Measurements from ENCODE around the gene INKA1.

INKA1 gene

GRCh38 chr3:49802719-49803464 lies at the start of gene INKA1:
Gene INKA1, plus strand, starts transcription at chr3:49803261. Its CDS starts 132 bp downstream, at chr3:49803393.
- H3K27ac ChIP-seq (ENCODE audit: low read depth, low read length): peak within 1 kb of the TSS; percentile 81
- H3K36me3 ChIP-seq (ENCODE audit: control insufficient read depth in 5 of 5, insufficient read depth in 5 of 5, low read length in 5 of 5): peaks cover 0 to 8% (median 3%) of the 10 kb centered on the region in 5 donors
- no peaks in the 10 kb centered on the region for H3K9me3 ChIP-seq (ENCODE audit: control insufficient read depth in 5 of 5, low read length in 5 of 5)
- peaks cover 16 to 61% (median 52%) of the 10 kb centered on the region in 5 donors for H3K4me1 ChIP-seq (ENCODE audit: control insufficient read depth in 5 of 5, insufficient read depth in 5 of 5, low read length in 5 of 5)
- no peaks in the 10 kb centered on the region for H3K27me3 ChIP-seq (ENCODE audit: control insufficient read depth in 5 of 5, insufficient read depth in 4 of 5, low read length in 5 of 5)
- peak within 1 kb of the TSS; percentile 73 to 92 (median 88) for H3K4me3 ChIP-seq (ENCODE audit: low read depth in 1 of 5, low read length in 5 of 5)
- peak within 1 kb of the TSS; percentile 48 to 88 (median 80) for H3K9ac ChIP-seq (ENCODE audit: low read length in 5 of 5)

GRCh38 chr3:49754536-49754935 lies 48.5 kb upstream of the INKA1 start:
- H3K9ac ChIP-seq (ENCODE audit: low read length in 5 of 5): no peak overlapping the region
- H3K4me1 ChIP-seq (ENCODE audit: control insufficient read depth in 5 of 5, insufficient read depth in 5 of 5, low read length in 5 of 5): peaks cover 0 to 16% (median 8%) of the 10 kb centered on the region in 5 donors
- no peak overlapping the region for H3K27ac ChIP-seq (ENCODE audit: low read depth, low read length)
- H3K27me3 ChIP-seq (ENCODE audit: control insufficient read depth in 5 of 5, insufficient read depth in 4 of 5, low read length in 5 of 5): no peaks in the 10 kb centered on the region
- H3K4me3 ChIP-seq (ENCODE audit: low read depth in 1 of 5, low read length in 5 of 5): no peak overlapping the region
- H3K9me3 ChIP-seq (ENCODE audit: control insufficient read depth in 5 of 5, low read length in 5 of 5): no peaks in the 10 kb centered on the region
- peaks cover 0 to 4% (median 0%) of the 10 kb centered on the region in 5 donors for H3K36me3 ChIP-seq (ENCODE audit: control insufficient read depth in 5 of 5, insufficient read depth in 5 of 5, low read length in 5 of 5)

GRCh38 chr3:49756036-49756435 lies 47.0 kb upstream of the INKA1 start:
- Histone ChIP-seq H3K4me3 (ENCODE audit: low read depth in 1 of 5, low read length in 5 of 5) (no peak overlapping the region), H3K27me3 (ENCODE audit: control insufficient read depth in 5 of 5, insufficient read depth in 4 of 5, low read length in 5 of 5) (no peaks in the 10 kb centered on the region), H3K9ac (ENCODE audit: low read length in 5 of 5) (no peak overlapping the region), H3K27ac (ENCODE audit: low read depth, low read length) (no peak overlapping the region), H3K4me1 (ENCODE audit: control insufficient read depth in 5 of 5, insufficient read depth in 5 of 5, low read length in 5 of 5) (peaks cover 0 to 16% (median 8%) of the 10 kb centered on the region in 5 donors), H3K9me3 (ENCODE audit: control insufficient read depth in 5 of 5, low read length in 5 of 5) (no peaks in the 10 kb centered on the region), H3K36me3 (ENCODE audit: control insufficient read depth in 5 of 5, insufficient read depth in 5 of 5, low read length in 5 of 5) (peaks cover 0 to 6% (median 0%) of the 10 kb centered on the region in 5 donors)

GRCh38 chr3:49757197-49757596 lies 45.9 kb upstream of the INKA1 start:
- H3K9ac ChIP-seq (ENCODE audit: low read length in 5 of 5): no peak overlapping the region
- peaks cover 0 to 6% (median 0%) of the 10 kb centered on the region in 5 donors for H3K36me3 ChIP-seq (ENCODE audit: control insufficient read depth in 5 of 5, insufficient read depth in 5 of 5, low read length in 5 of 5)
- no peaks in the 10 kb centered on the region for H3K9me3 ChIP-seq (ENCODE audit: control insufficient read depth in 5 of 5, low read length in 5 of 5)
- H3K27me3 ChIP-seq (ENCODE audit: control insufficient read depth in 5 of 5, insufficient read depth in 4 of 5, low read length in 5 of 5): no peaks in the 10 kb centered on the region
- H3K4me3 ChIP-seq (ENCODE audit: low read depth in 1 of 5, low read length in 5 of 5): no peak overlapping the region
- H3K4me1 ChIP-seq (ENCODE audit: control insufficient read depth in 5 of 5, insufficient read depth in 5 of 5, low read length in 5 of 5): peaks cover 0 to 16% (median 8%) of the 10 kb centered on the region in 5 donors
- H3K27ac ChIP-seq (ENCODE audit: low read depth, low read length): no peak overlapping the region

- no peak overlapping the region for H3K27ac ChIP-seq (ENCODE audit: low read depth, low read length)
- no peaks in the 10 kb centered on the region for H3K27me3 ChIP-seq (ENCODE audit: control insufficient read depth in 5 of 5, insufficient read depth in 4 of 5, low read length in 5 of 5)
- H3K4me1 ChIP-seq (ENCODE audit: control insufficient read depth in 5 of 5, insufficient read depth in 5 of 5, low read length in 5 of 5): peaks cover 0 to 13% (median 6%) of the 10 kb centered on the region in 5 donors
- no peak overlapping the region for H3K4me3 ChIP-seq (ENCODE audit: low read depth in 1 of 5, low read length in 5 of 5)
- H3K36me3 ChIP-seq (ENCODE audit: control insufficient read depth in 5 of 5, insufficient read depth in 5 of 5, low read length in 5 of 5): peaks cover 0 to 6% (median 0%) of the 10 kb centered on the region in 5 donors
- no peak overlapping the region for H3K9ac ChIP-seq (ENCODE audit: low read length in 5 of 5)
- no peaks in the 10 kb centered on the region for H3K9me3 ChIP-seq (ENCODE audit: control insufficient read depth in 5 of 5, low read length in 5 of 5)
Observed at GRCh38 chr3:49759226-49759625, 43.8 kb upstream of the INKA1 start.

GRCh38 chr3:49761661-49762060 lies 41.4 kb upstream of the INKA1 start:
- peaks cover 0 to 8% (median 6%) of the 10 kb centered on the region in 5 donors for H3K4me1 ChIP-seq (ENCODE audit: control insufficient read depth in 5 of 5, insufficient read depth in 5 of 5, low read length in 5 of 5)

GRCh38 chr3:49763981-49764380 lies 39.1 kb upstream of the INKA1 start:
- H3K9me3 ChIP-seq (ENCODE audit: control insufficient read depth in 5 of 5, low read length in 5 of 5): no peaks in the 10 kb centered on the region
- no peak overlapping the region for H3K4me3 ChIP-seq (ENCODE audit: low read depth in 1 of 5, low read length in 5 of 5)
- no peaks in the 10 kb centered on the region for H3K27me3 ChIP-seq (ENCODE audit: control insufficient read depth in 5 of 5, insufficient read depth in 4 of 5, low read length in 5 of 5)
- H3K4me1 ChIP-seq (ENCODE audit: control insufficient read depth in 5 of 5, insufficient read depth in 5 of 5, low read length in 5 of 5): no peaks in the 10 kb centered on the region
- H3K36me3 ChIP-seq (ENCODE audit: control insufficient read depth in 5 of 5, insufficient read depth in 5 of 5, low read length in 5 of 5): peaks cover 0 to 6% (median 0%) of the 10 kb centered on the region in 5 donors
- H3K27ac ChIP-seq (ENCODE audit: low read depth, low read length): no peak overlapping the region
- no peak overlapping the region for H3K9ac ChIP-seq (ENCODE audit: low read length in 5 of 5)

More at GRCh38 chr3:49761661-49762060, 41.4 kb upstream of the INKA1 start:
- no peak overlapping the region for H3K4me3 ChIP-seq (ENCODE audit: low read depth in 1 of 5, low read length in 5 of 5)
- no peak overlapping the region for H3K9ac ChIP-seq (ENCODE audit: low read length in 5 of 5)
- no peak overlapping the region for H3K27ac ChIP-seq (ENCODE audit: low read depth, low read length)
- H3K36me3 ChIP-seq (ENCODE audit: control insufficient read depth in 5 of 5, insufficient read depth in 5 of 5, low read length in 5 of 5): peaks cover 0 to 6% (median 0%) of the 10 kb centered on the region in 5 donors
- no peaks in the 10 kb centered on the region for H3K9me3 ChIP-seq (ENCODE audit: control insufficient read depth in 5 of 5, low read length in 5 of 5)
- H3K27me3 ChIP-seq (ENCODE audit: control insufficient read depth in 5 of 5, insufficient read depth in 4 of 5, low read length in 5 of 5): no peaks in the 10 kb centered on the region

GRCh38 chr3:49769286-49769915 lies 33.7 kb upstream of the INKA1 start:
- H3K27me3 ChIP-seq (ENCODE audit: control insufficient read depth in 5 of 5, insufficient read depth in 4 of 5, low read length in 5 of 5): no peaks in the 10 kb centered on the region
- H3K4me1 ChIP-seq (ENCODE audit: control insufficient read depth in 5 of 5, insufficient read depth in 5 of 5, low read length in 5 of 5): no peaks in the 10 kb centered on the region
- peaks cover 0 to 10% (median 6%) of the 10 kb centered on the region in 5 donors for H3K36me3 ChIP-seq (ENCODE audit: control insufficient read depth in 5 of 5, insufficient read depth in 5 of 5, low read length in 5 of 5)
- H3K9me3 ChIP-seq (ENCODE audit: control insufficient read depth in 5 of 5, low read length in 5 of 5): no peaks in the 10 kb centered on the region
- H3K9ac ChIP-seq (ENCODE audit: low read length in 5 of 5): no peak overlapping the region
- no peak overlapping the region for H3K4me3 ChIP-seq (ENCODE audit: low read depth in 1 of 5, low read length in 5 of 5)
- no peak overlapping the region for H3K27ac ChIP-seq (ENCODE audit: low read depth, low read length)

- Histone ChIP-seq H3K27me3 (ENCODE audit: control insufficient read depth in 5 of 5, insufficient read depth in 4 of 5, low read length in 5 of 5) (no peaks in the 10 kb centered on the region), H3K9ac (ENCODE audit: low read length in 5 of 5) (no peak overlapping the region), H3K27ac (ENCODE audit: low read depth, low read length) (no peak overlapping the region), H3K4me3 (ENCODE audit: low read depth in 1 of 5, low read length in 5 of 5) (no peak overlapping the region), H3K4me1 (ENCODE audit: control insufficient read depth in 5 of 5, insufficient read depth in 5 of 5, low read length in 5 of 5) (no peaks in the 10 kb centered on the region), H3K36me3 (ENCODE audit: control insufficient read depth in 5 of 5, insufficient read depth in 5 of 5, low read length in 5 of 5) (peaks cover 0 to 10% (median 6%) of the 10 kb centered on the region in 5 donors), H3K9me3 (ENCODE audit: control insufficient read depth in 5 of 5, low read length in 5 of 5) (no peaks in the 10 kb centered on the region)
Observed at GRCh38 chr3:49769926-49770325, 33.1 kb upstream of the INKA1 start.

GRCh38 chr3:49771340-49771938 lies 31.6 kb upstream of the INKA1 start:
- Histone ChIP-seq H3K4me1 (ENCODE audit: control insufficient read depth in 5 of 5, insufficient read depth in 5 of 5, low read length in 5 of 5) (peaks cover 0 to 5% (median 0%) of the 10 kb centered on the region in 5 donors), H3K36me3 (ENCODE audit: control insufficient read depth in 5 of 5, insufficient read depth in 5 of 5, low read length in 5 of 5) (peaks cover 4 to 14% (median 7%) of the 10 kb centered on the region in 5 donors), H3K9me3 (ENCODE audit: control insufficient read depth in 5 of 5, low read length in 5 of 5) (no peaks in the 10 kb centered on the region), H3K27ac (ENCODE audit: low read depth, low read length) (no peak overlapping the region), H3K4me3 (ENCODE audit: low read depth in 1 of 5, low read length in 5 of 5) (no peak overlapping the region), H3K27me3 (ENCODE audit: control insufficient read depth in 5 of 5, insufficient read depth in 4 of 5, low read length in 5 of 5) (no peaks in the 10 kb centered on the region), H3K9ac (ENCODE audit: low read length in 5 of 5) (no peak overlapping the region)

All from subcutaneous abdominal adipose tissue (tissue), 5 donors.